GM08714 (cell line): ENCODE measurements around the gene SMPX.

Source experiments
- H3K4me3 ChIP-seq: fragments of 200-500 bp; sonication (Bioruptor generic); 2 replicates; pipeline ENCODE4 v1.5.1; 2014; ENCODE audit warnings: mild to moderate bottlenecking, low read length, inconsistent platforms
- ZNF274 ChIP-seq: IDR thresholded peaks from 2 replicates; pipeline ENCODE4 v1.6.1; 2012; ENCODE audit warnings: mild to moderate bottlenecking, low read depth, low read length

SMPX gene

DNA sequence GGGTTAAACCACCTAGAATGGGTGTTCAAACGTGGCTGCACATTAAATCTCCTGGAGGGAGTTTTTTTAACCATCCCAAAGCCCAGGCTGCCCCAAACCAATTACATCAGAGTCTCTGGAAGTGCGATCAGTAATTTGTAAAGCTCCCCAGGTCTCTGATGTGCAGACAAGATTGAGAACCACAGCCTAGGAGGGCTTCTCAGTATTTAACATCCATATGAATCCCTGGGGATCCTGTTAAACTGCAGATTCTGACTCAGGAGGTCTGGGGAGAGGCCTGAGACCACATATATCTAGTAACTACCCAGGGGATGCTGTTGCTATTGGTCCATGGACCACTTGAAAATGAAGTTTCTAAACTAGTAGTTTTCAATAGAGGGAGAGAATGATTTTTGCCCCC lies 42.6 kb downstream of the SMPX start:
- TF ChIP-seq ZNF274: no peak

DNA sequence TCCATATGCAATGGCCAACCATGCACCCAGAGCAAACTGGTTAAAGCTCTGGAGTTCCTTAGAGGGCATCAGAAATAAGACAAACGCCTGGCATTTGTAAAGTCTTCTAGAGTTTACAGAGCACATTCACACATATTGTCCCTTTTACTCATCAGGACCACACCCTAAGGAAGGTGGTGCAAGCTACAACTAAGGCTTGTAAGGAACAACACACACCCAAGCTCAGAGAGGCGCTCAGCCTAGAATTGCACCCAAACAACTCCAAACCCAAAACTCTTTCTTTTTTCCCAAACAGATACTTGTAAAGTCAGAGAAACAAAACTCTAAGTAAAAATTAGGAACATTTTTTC lies 46.1 kb downstream of the SMPX start:
- no peak for TF ChIP-seq ZNF274
- no peak overlapping the region for H3K4me3 ChIP-seq

More for the DNA sequence above, 42.6 kb downstream of the SMPX start:
- H3K4me3 ChIP-seq: no peak overlapping the region

DNA sequence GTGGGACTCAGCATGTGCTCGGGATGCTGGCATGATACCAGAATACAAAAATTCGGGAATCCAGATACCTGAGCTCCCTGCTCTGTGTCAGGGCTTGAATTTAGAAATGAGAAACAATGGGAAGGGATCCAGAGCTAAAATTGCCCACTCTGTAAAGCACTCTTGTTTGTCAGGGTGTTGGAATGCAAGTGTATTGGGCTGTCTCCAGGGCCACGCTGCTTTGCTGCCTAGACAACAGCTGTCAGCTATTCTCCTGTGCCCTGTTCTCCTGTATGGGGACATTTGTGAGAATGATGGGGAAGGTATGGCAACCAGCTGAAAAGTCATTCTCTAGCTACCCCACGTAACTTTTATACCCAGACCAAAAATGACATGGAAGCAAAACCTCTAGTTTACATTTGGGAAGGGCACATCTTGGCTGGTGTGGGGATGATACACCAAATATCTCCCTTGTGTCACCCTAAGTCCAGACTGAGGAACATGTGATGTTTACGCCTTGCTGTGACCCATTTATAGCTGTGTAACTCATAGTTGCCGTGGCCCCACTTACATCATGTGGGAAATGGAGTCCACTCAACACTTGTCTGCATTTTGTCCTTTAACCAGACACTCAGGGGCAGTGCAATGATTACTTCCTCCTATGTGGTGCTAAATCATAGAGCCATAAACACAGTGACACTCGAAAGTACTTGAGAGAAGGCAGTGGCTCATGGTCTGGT lies 46.6 kb downstream of the SMPX start:
- TF ChIP-seq ZNF274: no peak
- H3K4me3 ChIP-seq: no peak overlapping the region

- TF ChIP-seq ZNF274: no peak
Observed at GRCh38 chrX:21708116-21708515, 49.8 kb downstream of the SMPX start.

DNA sequence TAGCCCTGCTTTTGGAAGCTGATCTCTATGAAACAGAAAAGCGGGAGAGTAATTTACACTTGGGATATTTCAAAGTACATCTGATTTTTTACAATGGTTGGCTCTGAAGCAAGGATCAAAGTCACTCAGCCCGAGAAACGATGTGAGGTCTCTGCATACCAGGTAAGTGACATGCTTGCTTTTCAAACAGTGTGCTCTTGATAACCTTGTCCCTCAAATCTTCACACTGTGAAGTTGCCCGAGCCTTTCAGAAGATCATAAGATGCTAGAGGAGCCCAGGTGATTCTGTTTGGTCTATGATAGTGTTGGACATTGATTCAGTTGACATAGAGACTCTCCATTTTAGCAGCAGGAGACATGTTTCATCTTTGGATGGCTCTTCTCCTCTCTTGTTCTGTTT lies 52.7 kb downstream of the SMPX start:
- H3K4me3 ChIP-seq: no peak overlapping the region
- TF ChIP-seq ZNF274: no peak

More at GRCh38 chrX:21708116-21708515, 49.8 kb downstream of the SMPX start:
- no peak overlapping the region for H3K4me3 ChIP-seq

- no peak overlapping the region for H3K4me3 ChIP-seq
Observed at GRCh38 chrX:21702725-21703124, 55.2 kb downstream of the SMPX start.

DNA sequence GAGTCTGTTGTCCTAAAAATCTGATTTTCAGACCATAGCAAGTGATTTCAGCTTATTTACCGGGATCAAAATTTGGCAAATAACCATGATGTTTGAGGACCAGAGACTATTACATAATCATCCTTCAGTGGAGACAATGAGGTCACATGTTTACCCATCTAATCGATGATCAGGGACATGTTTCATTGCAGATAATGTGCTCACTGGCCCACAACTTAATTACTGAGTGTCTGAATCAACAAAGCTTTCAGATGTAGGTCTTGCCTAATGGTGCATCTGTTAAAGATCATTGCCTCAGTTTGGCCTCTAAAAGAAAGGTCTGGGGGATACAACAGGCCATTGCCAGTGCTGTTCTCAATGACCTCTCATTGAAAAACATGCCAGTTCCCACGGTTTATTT lies 56.9 kb downstream of the SMPX start:
- no peak for TF ChIP-seq ZNF274
- no peak overlapping the region for H3K4me3 ChIP-seq

More at GRCh38 chrX:21702725-21703124, 55.2 kb downstream of the SMPX start:
- TF ChIP-seq ZNF274: no peak

DNA sequence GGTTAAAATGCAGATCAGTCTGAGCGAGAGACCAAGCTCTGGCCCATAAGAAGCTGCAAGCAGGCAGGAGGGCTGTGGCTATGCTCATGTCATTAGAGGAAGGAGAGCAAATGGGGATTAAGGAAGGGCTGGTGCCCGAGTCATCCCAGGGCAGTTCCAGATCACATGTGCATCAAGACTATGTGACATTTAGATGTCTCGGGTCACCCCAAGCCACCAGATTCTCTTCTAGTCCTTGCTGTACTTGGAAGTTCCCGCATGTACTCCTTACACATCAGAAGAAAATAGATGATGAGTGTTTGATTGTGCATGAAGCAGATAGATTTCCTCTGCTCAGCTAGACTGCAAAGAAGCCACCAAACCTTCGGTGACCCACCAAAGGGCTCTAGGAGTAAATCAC lies 57.6 kb downstream of the SMPX start:
- TF ChIP-seq ZNF274: no peak
- no peak overlapping the region for H3K4me3 ChIP-seq

DNA sequence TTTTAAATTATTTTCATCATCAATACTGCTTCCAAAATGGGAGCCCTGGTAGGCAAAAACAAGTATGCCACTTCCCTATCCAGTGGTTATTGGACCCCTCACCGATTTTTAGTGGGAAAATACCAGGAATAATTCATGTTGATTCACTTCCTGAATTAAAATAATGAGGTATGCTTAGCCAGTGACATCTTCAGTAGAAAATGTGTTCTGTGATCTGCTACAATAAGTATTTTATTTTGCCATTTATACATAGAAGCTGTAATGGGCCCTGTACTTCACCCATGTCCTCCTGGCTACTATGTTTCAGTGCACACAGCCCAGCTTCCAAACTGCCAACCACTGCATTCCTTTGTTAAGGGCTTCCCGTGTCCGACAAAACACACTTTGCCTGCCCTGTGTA lies 58.8 kb downstream of the SMPX start:
- TF ChIP-seq ZNF274: no peak

DNA sequence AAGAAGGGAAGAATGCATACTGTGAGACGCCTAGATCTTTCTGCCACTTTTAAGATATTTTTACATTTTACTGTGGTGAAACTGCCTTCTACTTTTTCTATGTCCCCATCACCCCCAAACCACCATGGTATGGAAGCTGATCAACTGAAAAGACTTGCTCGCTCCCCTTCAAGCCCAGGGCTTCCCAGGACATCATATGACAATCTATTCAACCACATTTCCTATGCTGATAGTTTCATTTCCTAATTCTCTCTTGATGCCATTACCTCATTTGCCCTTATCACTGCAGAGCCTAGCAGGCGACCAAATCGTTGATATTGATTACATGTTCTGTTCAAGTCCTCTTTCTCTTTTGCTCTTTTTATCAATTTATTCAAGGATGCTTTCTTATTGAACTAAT lies 59.6 kb downstream of the SMPX start:
- no peak overlapping the region for H3K4me3 ChIP-seq
- no peak for TF ChIP-seq ZNF274

More for the DNA sequence above, 58.8 kb downstream of the SMPX start:
- H3K4me3 ChIP-seq: no peak overlapping the region

DNA sequence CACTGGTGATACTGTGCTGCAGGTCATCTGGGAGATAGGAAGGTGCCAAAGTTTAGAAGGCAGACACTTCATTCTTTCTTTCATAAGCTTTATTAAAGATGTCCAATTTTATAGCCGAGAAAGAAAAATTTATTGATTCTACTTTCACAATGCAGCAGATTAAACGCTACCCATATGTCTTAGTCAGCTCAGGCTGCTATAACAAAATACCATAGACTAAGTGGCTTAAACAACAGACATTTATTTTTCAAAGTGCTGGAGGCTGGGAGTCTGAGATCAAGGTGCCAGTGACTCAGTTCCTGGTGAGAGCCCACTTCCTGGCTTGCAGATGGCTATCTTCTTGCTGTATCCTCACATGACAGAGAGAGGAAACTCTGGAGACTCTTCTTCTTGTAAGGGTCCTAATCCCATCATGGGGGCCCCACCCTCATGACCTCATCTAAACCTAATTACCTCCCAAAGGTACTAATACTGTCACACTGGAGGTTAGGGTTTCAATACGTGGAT lies 66.4 kb downstream of the SMPX start:
- H3K4me3 ChIP-seq: no peak overlapping the region
- TF ChIP-seq ZNF274: no peak

GRCh38 chrX:21683941-21684340 lies 74.0 kb downstream of the SMPX start:
- no peak overlapping the region for H3K4me3 ChIP-seq
- no peak for TF ChIP-seq ZNF274

- H3K4me3 ChIP-seq: no peak overlapping the region
- TF ChIP-seq ZNF274: no peak
Observed at GRCh38 chrX:21678048-21678612, 79.8 kb downstream of the SMPX start.

- TF ChIP-seq ZNF274: no peak
- H3K4me3 ChIP-seq: no peak overlapping the region
Observed at GRCh38 chrX:21675931-21676330, 82.0 kb downstream of the SMPX start.

DNA sequence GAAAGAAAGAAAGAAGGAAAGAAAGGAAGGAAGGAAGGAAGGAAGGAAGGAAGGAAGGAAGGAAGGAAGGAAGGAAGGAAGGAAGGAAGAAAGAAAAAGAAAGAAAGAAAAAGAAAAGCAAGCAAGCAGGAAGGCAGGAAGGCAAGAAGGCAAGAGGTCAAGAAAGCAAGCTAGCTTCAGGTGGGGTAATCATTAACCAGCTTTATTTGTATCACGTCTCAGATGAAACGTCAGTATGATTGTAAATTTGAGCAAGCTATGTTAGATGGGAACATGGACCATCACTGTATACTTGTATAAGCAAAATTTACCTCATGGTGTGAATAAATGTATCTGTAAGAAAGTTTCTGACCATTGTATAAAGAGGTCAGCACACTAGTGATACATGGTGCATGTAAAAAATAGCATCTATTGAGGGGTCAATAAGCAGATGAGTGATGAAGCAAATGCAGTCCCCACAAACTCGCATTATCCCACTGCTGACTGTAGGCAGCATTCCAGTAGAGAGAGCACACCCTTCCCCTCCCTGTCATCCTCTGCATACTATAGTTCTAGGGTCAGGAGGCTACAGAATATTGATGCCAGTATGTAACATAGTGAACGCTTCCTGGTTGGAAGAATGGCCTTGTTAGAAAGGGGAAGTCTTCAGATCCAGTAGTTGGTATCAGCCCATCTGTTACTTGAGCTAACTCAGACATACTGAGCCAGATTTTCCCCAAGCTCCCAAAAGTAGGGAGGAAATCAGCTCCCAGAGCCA lies 83.3 kb downstream of the SMPX start:
- no peak for TF ChIP-seq ZNF274

DNA sequence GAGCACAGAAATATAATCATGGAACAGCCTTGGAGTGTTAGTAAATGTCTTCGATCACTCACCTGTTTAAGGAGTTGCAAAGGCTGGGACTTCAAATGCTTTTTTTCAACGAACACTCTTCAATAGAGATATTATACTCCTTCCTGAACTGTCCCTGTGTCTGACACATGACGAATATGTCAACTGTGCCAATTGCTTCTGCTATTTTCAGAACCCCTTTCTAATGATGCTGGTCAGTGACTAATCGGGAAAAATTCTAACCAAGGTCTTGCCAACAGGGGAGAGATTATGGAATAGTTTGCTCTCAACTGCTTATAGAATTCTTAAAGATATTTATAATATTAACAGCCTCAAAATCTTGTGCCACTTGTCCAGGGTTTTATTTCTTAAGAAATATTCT lies 91.2 kb downstream of the SMPX start:
- no peak overlapping the region for H3K4me3 ChIP-seq
- no peak for TF ChIP-seq ZNF274

More for the DNA sequence above, 83.3 kb downstream of the SMPX start:
- H3K4me3 ChIP-seq: no peak overlapping the region
